Left ventricle myocardium inferior (tissue), 1 donor: ENCODE data around the gene CNGB1. TPM values are rescaled to one million over a fixed set of nuclear protein-coding genes. Genes with fewer than 3 reads are reported as not detected.
"Not testable (repeated sequence)": the region's sequence is repeated elsewhere in the genome, so short reads cannot be mapped to it uniquely, and the experiment has no call there.

ENCODE experiments used
- DNase-seq: peaks from one replicate; pipeline ENCODE4 v3.0.0-alpha.2; 2020
- H3K27ac ChIP-seq: fragments of 200-600 bp; replicated peaks from 2 replicates; pipeline ENCODE4 v1.8.0; 2021
- H3K27me3 ChIP-seq: fragments of 200-600 bp; 2 replicates; pipeline ENCODE4 v1.8.0; 2021; ENCODE audit warnings: low read depth
- H3K36me3 ChIP-seq: fragments of 200-600 bp; 2 replicates; pipeline ENCODE4 v1.8.0; 2021
- H3K4me1 ChIP-seq: fragments of 200-600 bp; 2 replicates; pipeline ENCODE4 v1.8.0; 2021
- H3K4me3 ChIP-seq: fragments of 200-600 bp; 2 replicates; pipeline ENCODE4 v1.8.0; 2021; ENCODE audit warnings: mild to moderate bottlenecking, moderate library complexity
- H3K9me3 ChIP-seq: fragments of 200-600 bp; replicated peaks from 2 replicates; pipeline ENCODE4 v1.8.0; 2021
- intact Hi-C: fragments of 100-400 bp; cut with micrococcal nuclease; formaldehyde crosslinking; loops from one replicate; pipeline ENCODE4 v1.11.0; 2022
- total RNA-seq: library from RNA; stranded (reverse); fragmentation: NEBNext Ultra II Directional; extraction: Animal tissue kit (Norgen Biotek cat#: 25700); gene quantifications from one replicate; pipeline ENCODE4 v1.2.1, GENCODE V29; 2021
- TF ChIP-seq, protein P1 (sequence below): fragments of 200-600 bp; IDR thresholded peaks from 2 replicates; pipeline ENCODE4 v1.8.0; 2021; ENCODE audit warnings: antibody characterized with exemption, mild to moderate bottlenecking, borderline replicate concordance
- donor health status: DM: no; HTN: yes; CAD: no; lungs with severe emphysema.

The CNGB1 gene
- total RNA-seq, 1 donor from 2014 or later = not detected

GRCh38 chr16:57855188-57855587 lies 115.7 kb downstream of the CNGB1 start:
- TF ChIP-seq, protein P1, sequence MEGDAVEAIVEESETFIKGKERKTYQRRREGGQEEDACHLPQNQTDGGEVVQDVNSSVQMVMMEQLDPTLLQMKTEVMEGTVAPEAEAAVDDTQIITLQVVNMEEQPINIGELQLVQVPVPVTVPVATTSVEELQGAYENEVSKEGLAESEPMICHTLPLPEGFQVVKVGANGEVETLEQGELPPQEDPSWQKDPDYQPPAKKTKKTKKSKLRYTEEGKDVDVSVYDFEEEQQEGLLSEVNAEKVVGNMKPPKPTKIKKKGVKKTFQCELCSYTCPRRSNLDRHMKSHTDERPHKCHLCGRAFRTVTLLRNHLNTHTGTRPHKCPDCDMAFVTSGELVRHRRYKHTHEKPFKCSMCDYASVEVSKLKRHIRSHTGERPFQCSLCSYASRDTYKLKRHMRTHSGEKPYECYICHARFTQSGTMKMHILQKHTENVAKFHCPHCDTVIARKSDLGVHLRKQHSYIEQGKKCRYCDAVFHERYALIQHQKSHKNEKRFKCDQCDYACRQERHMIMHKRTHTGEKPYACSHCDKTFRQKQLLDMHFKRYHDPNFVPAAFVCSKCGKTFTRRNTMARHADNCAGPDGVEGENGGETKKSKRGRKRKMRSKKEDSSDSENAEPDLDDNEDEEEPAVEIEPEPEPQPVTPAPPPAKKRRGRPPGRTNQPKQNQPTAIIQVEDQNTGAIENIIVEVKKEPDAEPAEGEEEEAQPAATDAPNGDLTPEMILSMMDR = no peak
- no peak for DNase-seq
- Histone ChIP-seq H3K27ac (no peak overlapping the region), H3K4me1 (peaks cover 15% of the 10 kb centered on the region), H3K4me3 (no peak overlapping the region), H3K9me3 (peaks cover 14% of the 10 kb centered on the region), H3K27me3 (no peaks in the 10 kb centered on the region), H3K36me3 (no peaks in the 10 kb centered on the region)
- intact Hi-C loops = no loop called here

DNA sequence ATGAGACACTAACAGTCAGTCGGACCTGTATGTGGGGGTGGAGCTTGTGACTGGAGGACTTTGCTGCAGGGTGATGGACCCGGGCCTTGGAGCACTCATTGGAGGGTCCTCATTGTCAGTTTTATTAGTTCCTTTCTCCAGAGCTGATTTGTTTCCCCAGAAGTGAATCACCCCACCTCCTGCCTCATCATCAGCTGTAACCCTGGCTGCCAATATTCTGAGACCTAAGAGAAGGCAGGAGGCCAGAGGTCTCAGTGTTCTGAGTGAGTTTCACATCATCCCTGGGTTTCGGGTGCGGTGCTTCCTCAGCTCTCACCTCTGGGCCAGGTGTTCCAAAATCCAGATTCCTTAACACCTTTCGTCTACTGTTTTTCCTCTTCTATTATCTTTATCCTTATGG lies 118.7 kb downstream of the CNGB1 start:
- H3K27me3 ChIP-seq = no peaks in the 10 kb centered on the region
- H3K27ac ChIP-seq = no peak overlapping the region
- H3K9me3 ChIP-seq = peaks cover 10% of the 10 kb centered on the region
- no peaks in the 10 kb centered on the region for H3K4me1 ChIP-seq
- no peak overlapping the region for H3K4me3 ChIP-seq
- TF ChIP-seq, protein P1 = no peak
- intact Hi-C loops = no loop called here
- no peak for DNase-seq
- no peaks in the 10 kb centered on the region for H3K36me3 ChIP-seq

DNA sequence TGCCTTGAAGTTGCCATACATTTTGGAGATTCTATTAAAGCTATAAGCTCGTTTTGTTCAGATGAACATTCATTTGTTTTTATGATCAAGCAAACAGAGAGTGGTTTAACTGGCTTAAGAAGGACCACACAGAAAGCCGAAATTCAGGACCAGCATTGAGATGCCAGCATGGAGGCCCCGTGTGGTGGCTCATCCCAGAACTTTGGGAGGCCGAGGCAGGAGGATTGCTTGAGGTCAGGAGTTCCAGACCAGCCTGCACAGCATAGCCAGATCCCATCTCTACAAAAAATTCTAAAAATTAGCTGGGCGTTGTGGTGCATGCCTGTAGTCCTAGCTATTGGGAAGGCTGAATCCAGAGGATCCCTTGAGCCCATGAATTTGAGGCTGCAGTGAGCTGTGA lies 122.7 kb downstream of the CNGB1 start:
- Histone ChIP-seq H3K36me3 (no peaks in the 10 kb centered on the region), H3K9me3 (no peaks in the 10 kb centered on the region), H3K4me1 (no peaks in the 10 kb centered on the region), H3K27me3 (no peaks in the 10 kb centered on the region), H3K27ac (no peak overlapping the region), H3K4me3 (no peak overlapping the region)
- TF ChIP-seq, protein P1 = no peak
- no peak for DNase-seq
- intact Hi-C loops = no loop called here

GRCh38 chr16:57846931-57847330 lies 124.0 kb downstream of the CNGB1 start:
- H3K27me3 ChIP-seq, intact Hi-C loops, H3K4me1 ChIP-seq, H3K27ac ChIP-seq, H3K9me3 ChIP-seq, DNase-seq, H3K36me3 ChIP-seq, H3K4me3 ChIP-seq: not testable (repeated sequence)

- H3K27me3 ChIP-seq = no peaks in the 10 kb centered on the region
- no peak for DNase-seq
- TF ChIP-seq, protein P1 = no peak
- H3K4me1 ChIP-seq = no peaks in the 10 kb centered on the region
- H3K36me3 ChIP-seq = no peaks in the 10 kb centered on the region
- no peak overlapping the region for H3K4me3 ChIP-seq
- intact Hi-C loops = no loop called here
- H3K27ac ChIP-seq = no peak overlapping the region
- H3K9me3 ChIP-seq = no peaks in the 10 kb centered on the region
These were observed 124.7 kb downstream of the CNGB1 start for GRCh38 chr16:57846078-57846697.

- Histone ChIP-seq H3K27ac (no peak overlapping the region), H3K36me3 (no peaks in the 10 kb centered on the region), H3K4me3 (no peak overlapping the region), H3K27me3 (no peaks in the 10 kb centered on the region), H3K9me3 (no peaks in the 10 kb centered on the region), H3K4me1 (no peaks in the 10 kb centered on the region)
- DNase-seq = no peak
- TF ChIP-seq, protein P1 = no peak
- intact Hi-C loops = no loop called here
These were observed 125.8 kb downstream of the CNGB1 start for GRCh38 chr16:57845115-57845514.
